Subcutaneous adipose tissue (tissue), 4 donors: Measurements from ENCODE around the gene RNF111. TPM values are rescaled to one million over a fixed set of nuclear protein-coding genes. Genes with fewer than 3 reads are reported as not detected.

Source experiments
- CTCF ChIP-seq: fragments of 450-650 bp; IDR thresholded peaks from one replicate; pipeline ENCODE4 v1.5.1; 2016; ENCODE audit warnings: low read depth, mild to moderate bottlenecking, control low read depth, antibody characterized with exemption, moderate library complexity
- total RNA-seq, 4 donors: library from RNA; depleted of rRNA; stranded (reverse); fragments of >200 nt; gene quantifications; one replicate each; pipeline ENCODE4 v1.1.0, GENCODE V29; 2016

Gene RNF111
- total RNA-seq: 10 to 100 TPM; 24.2 to 35.7 (median 28.0) TPM

GRCh38 chr15:58987491-58988005 lies at the start of gene RNF111:
Gene RNF111, plus strand, starts transcription at chr15:58987663. Its CDS starts 43,160 bp downstream, at chr15:59030823.
- TF ChIP-seq CTCF: no peak

GRCh38 chr15:58947179-58947578 lies 40.3 kb upstream of the RNF111 start:
- no peak for TF ChIP-seq CTCF

GRCh38 chr15:58951388-58952007 lies 36.0 kb upstream of the RNF111 start:
- no peak for TF ChIP-seq CTCF

GRCh38 chr15:58952751-58953150 lies 34.7 kb upstream of the RNF111 start:
- TF ChIP-seq CTCF: no peak

GRCh38 chr15:58957101-58957973 lies 30.1 kb upstream of the RNF111 start:
- no peak for TF ChIP-seq CTCF

GRCh38 chr15:58958811-58959210 lies 28.7 kb upstream of the RNF111 start:
- TF ChIP-seq CTCF: no peak

- no peak for TF ChIP-seq CTCF
These were observed 25.3 kb upstream of the RNF111 start for GRCh38 chr15:58962136-58962535.
